ENCODE results near the gene SGMS2. TPM values are rescaled to one million over a fixed set of nuclear protein-coding genes. Genes with fewer than 3 reads are reported as not detected.

The SGMS2 gene
- total and polyA plus RNA-seq, 2 donors (not counting 1 experiment from before 2014, with no cell fraction given), result 0.12 TPM; not detected in 1

DNA sequence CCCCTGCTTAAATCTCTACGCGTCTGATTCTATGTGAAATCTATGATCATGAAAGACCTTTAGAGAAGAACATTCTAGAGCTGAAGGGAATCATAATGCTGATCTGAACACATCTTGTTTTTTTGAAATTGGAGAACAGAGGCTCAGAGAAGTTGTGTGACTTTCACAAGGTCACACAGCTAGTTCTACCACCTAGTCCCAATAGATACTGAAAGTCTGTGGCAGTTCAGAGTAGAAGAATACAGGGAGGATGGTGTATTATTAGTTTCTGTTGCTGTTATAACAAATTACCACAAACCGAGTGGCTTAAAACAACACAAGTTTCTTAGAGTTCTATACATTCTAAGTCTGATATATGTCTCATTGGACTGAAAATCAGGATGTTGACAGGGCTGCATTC lies 121.1 kb downstream of the SGMS2 start:
- Histone ChIP-seq H3K4me1 (ENCODE audit: control insufficient read depth in 2 of 2, insufficient read depth in 2 of 2, low read length in 2 of 2) (no peaks in the 10 kb centered on the region), H3K4me3 (ENCODE audit: control extremely low read depth in 1 of 5, extremely low read depth in 1 of 5, insufficient read depth in 1 of 5, low read depth in 2 of 5, low read length in 4 of 5) (no peak overlapping the region), H3K36me3 (replicated peaks in 1 of 2; ENCODE audit: control extremely low read depth in 1 of 2, control insufficient read depth in 1 of 2, extremely low read depth in 1 of 2, insufficient read depth in 2 of 2, low read length in 1 of 2) (peaks cover 2 to 55% of the 10 kb centered on the region in 2 experiments), H3K9me3 (ENCODE audit: control extremely low read depth in 1 of 3, control insufficient read depth in 2 of 3, insufficient read depth in 1 of 3, low read length in 2 of 3) (peaks cover 0 to 2% (median 0%) of the 10 kb centered on the region in 3 donors), H3K27ac (ENCODE audit: low read length in 2 of 2) (no peak overlapping the region), H4K20me1 (ENCODE audit: control insufficient read depth, insufficient read depth, low read length, poor library complexity, severe bottlenecking) (peaks cover 6% of the 10 kb centered on the region), H3K4me2 (replicated peaks; ENCODE audit: low read depth, low read length, poor library complexity, severe bottlenecking) (no peak overlapping the region), H3K9ac (ENCODE audit: low read length) (no peak overlapping the region), H3K79me2 (ENCODE audit: control insufficient read depth, insufficient read depth, low read length) (no peaks in the 10 kb centered on the region), H3K27me3 (replicated peaks in 1 of 4; ENCODE audit: control extremely low read depth in 1 of 4, control insufficient read depth in 3 of 4, insufficient read depth in 4 of 4, low read length in 3 of 4) (no peaks in the 10 kb centered on the region), H2AFZ (ENCODE audit: insufficient read depth, low read depth, low read length, poor library complexity, severe bottlenecking) (no peak overlapping the region)
- intact Hi-C loops (cut with micrococcal nuclease), result no loop called here
- no peaks in the 10 kb centered on the region for H3K4me1 Mint-ChIP-seq
- no CpG with 5 or more reads among the region's 3 CpGs for WGBS (ENCODE audit: insufficient coverage)
- ChIA-PET CTCF (no interaction called here), POLR2A (no interaction called here)
- no peak for TF ChIP-seq EZH2 (IDR thresholded peaks at IDR 0.05; ENCODE audit: borderline replicate concordance, insufficient read depth, low read depth, low read length, poor library complexity, severe bottlenecking)
- TF ChIP-seq, protein P1, sequence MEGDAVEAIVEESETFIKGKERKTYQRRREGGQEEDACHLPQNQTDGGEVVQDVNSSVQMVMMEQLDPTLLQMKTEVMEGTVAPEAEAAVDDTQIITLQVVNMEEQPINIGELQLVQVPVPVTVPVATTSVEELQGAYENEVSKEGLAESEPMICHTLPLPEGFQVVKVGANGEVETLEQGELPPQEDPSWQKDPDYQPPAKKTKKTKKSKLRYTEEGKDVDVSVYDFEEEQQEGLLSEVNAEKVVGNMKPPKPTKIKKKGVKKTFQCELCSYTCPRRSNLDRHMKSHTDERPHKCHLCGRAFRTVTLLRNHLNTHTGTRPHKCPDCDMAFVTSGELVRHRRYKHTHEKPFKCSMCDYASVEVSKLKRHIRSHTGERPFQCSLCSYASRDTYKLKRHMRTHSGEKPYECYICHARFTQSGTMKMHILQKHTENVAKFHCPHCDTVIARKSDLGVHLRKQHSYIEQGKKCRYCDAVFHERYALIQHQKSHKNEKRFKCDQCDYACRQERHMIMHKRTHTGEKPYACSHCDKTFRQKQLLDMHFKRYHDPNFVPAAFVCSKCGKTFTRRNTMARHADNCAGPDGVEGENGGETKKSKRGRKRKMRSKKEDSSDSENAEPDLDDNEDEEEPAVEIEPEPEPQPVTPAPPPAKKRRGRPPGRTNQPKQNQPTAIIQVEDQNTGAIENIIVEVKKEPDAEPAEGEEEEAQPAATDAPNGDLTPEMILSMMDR (IDR thresholded peaks at IDR 0.05), result no peak
- ATAC-seq (ENCODE audit: low read depth), result no peak
- no peaks in the 10 kb centered on the region for H3K27me3 Mint-ChIP-seq
- H3K9me3 Mint-ChIP-seq (ENCODE audit: insufficient read depth), result no peaks in the 10 kb centered on the region
- no peak for DNase-seq
- H3K27ac Mint-ChIP-seq, result no peak overlapping the region
- no peak overlapping the region for H3K4me3 Mint-ChIP-seq

DNA sequence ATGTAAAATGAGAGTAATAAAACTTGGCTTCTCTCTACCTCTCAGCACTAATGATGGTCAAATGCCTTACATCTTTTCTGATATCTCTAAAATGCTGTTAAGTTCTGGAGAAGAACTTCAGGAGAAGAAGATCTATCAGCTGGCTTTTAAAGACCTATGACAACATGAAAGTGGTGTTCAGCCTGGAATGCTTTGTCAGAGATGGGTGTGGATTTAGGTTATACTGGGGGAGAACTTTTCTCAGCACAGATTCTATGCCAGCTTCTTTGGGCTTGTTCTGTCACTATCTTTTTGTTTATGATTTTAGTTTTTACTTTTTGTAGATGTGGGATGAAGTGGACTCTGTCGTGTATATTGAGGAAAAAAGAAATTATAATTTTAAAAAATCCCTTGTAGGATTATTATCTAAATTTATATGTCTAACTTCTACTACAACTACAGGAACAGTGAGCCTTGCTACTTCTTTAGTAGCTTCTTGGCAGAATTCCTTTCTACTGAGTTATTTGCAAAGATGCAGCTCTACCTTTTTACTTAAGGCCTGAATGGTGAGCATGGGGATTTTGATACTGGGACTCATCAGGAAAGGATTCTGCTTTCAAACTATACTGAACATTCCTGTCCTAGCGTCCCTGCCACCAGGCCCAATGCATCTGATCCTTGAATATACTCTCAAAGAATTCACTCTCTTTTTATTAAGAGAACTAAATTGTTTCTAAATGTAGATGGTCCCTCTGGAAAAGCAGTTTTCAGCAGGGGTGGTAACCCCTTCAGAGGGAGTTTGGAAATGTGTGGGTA lies 126.2 kb downstream of the SGMS2 start:
- H3K27me3 Mint-ChIP-seq, result no peaks in the 10 kb centered on the region
- Histone ChIP-seq H3K4me3 (ENCODE audit: control extremely low read depth in 1 of 5, extremely low read depth in 1 of 5, insufficient read depth in 1 of 5, low read depth in 2 of 5, low read length in 4 of 5) (no peak overlapping the region), H3K9ac (ENCODE audit: low read length) (no peak overlapping the region), H3K36me3 (replicated peaks in 1 of 2; ENCODE audit: control extremely low read depth in 1 of 2, control insufficient read depth in 1 of 2, extremely low read depth in 1 of 2, insufficient read depth in 2 of 2, low read length in 1 of 2) (peaks cover 0 to 52% of the 10 kb centered on the region in 2 experiments), H3K27me3 (replicated peaks in 1 of 4; ENCODE audit: control extremely low read depth in 1 of 4, control insufficient read depth in 3 of 4, insufficient read depth in 4 of 4, low read length in 3 of 4) (no peaks in the 10 kb centered on the region), H4K20me1 (ENCODE audit: control insufficient read depth, insufficient read depth, low read length, poor library complexity, severe bottlenecking) (peaks cover 6% of the 10 kb centered on the region), H3K4me2 (replicated peaks; ENCODE audit: low read depth, low read length, poor library complexity, severe bottlenecking) (no peak overlapping the region), H3K27ac (ENCODE audit: low read length in 2 of 2) (no peak overlapping the region), H3K4me1 (ENCODE audit: control insufficient read depth in 2 of 2, insufficient read depth in 2 of 2, low read length in 2 of 2) (no peaks in the 10 kb centered on the region), H2AFZ (ENCODE audit: insufficient read depth, low read depth, low read length, poor library complexity, severe bottlenecking) (no peak overlapping the region), H3K9me3 (ENCODE audit: control extremely low read depth in 1 of 3, control insufficient read depth in 2 of 3, insufficient read depth in 1 of 3, low read length in 2 of 3) (peaks cover 0 to 5% (median 0%) of the 10 kb centered on the region in 3 donors), H3K79me2 (ENCODE audit: control insufficient read depth, insufficient read depth, low read length) (no peaks in the 10 kb centered on the region)
- TF ChIP-seq, protein P1 (IDR thresholded peaks at IDR 0.05), result no peak
- no peak for TF ChIP-seq EZH2 (IDR thresholded peaks at IDR 0.05; ENCODE audit: borderline replicate concordance, insufficient read depth, low read depth, low read length, poor library complexity, severe bottlenecking)
- ATAC-seq (ENCODE audit: low read depth) (no peak), DNase-seq (no peak)
- CTCF ChIA-PET, result no interaction called here
- intact Hi-C loops (cut with micrococcal nuclease), result no loop called here
- peaks cover 8% of the 10 kb centered on the region for H3K9me3 Mint-ChIP-seq (ENCODE audit: insufficient read depth)
- no peaks in the 10 kb centered on the region for H3K4me1 Mint-ChIP-seq
- H3K4me3 Mint-ChIP-seq, result no peak overlapping the region
- no CpG with 5 or more reads among the region's 2 CpGs for WGBS (ENCODE audit: insufficient coverage)
- POLR2A ChIA-PET, result no interaction called here
- no peak overlapping the region for H3K27ac Mint-ChIP-seq

All from B cell (primary cell).